Measurements from ENCODE around the gene PSMD13. TPM values are rescaled to one million over a fixed set of nuclear protein-coding genes. Genes with fewer than 3 reads are reported as not detected.
A peak's percentile ranks its signal among the peaks of the same experiment; 100 is the strongest.

Gene PSMD13
- total RNA-seq, 2 experiments from 2014 or later = 220 to 228 TPM

- ChIA-PET CTCF (interaction anchor here (1.2 to 2.2 kb wide), 6 partner anchors 10 to 73 kb away, joined by 3 to 16 read pairs (median 6); no protein-coding TSS in a partner anchor), POLR2A (interaction anchor here (0.7 to 6.2 kb wide), 15 partner anchors 8 to 216 kb away, joined by 3 to 67 read pairs (median 4); partner anchors contain the start of genes BET1L, IFITM5, NLRP6 and RIC8A)
- ATAC-seq = no peak
- peak overlapping the region; percentile 89 for H3K27ac Mint-ChIP-seq
- no peaks in the 10 kb centered on the region for H3K27me3 Mint-ChIP-seq
- H3K4me1 Mint-ChIP-seq (ENCODE audit: low read depth) = peaks cover 37% of the 10 kb centered on the region
- peak; percentile 13 for DNase-seq
- no peak for TF ChIP-seq CTCF (IDR thresholded peaks at IDR 0.05)
- H3K9me3 Mint-ChIP-seq = no peaks in the 10 kb centered on the region
- intact Hi-C loops (cut with micrococcal nuclease) = no loop called here
- peaks cover 47% of the 10 kb centered on the region for H3K36me3 Mint-ChIP-seq (ENCODE audit: low read depth)
- peak overlapping the region; percentile 85 for H3K4me3 Mint-ChIP-seq
These were observed 54.0 kb downstream of the PSMD13 start for GRCh38 chr11:290621-291231.

GRCh38 chr11:291281-292210, 54.8 kb downstream of the PSMD13 start:
- TF ChIP-seq CTCF (IDR thresholded peaks at IDR 0.05) = no peak
- H3K9me3 Mint-ChIP-seq = no peaks in the 10 kb centered on the region
- H3K27me3 Mint-ChIP-seq = no peaks in the 10 kb centered on the region
- peak overlapping the region; percentile 89 for H3K27ac Mint-ChIP-seq
- peak overlapping the region; percentile 85 for H3K4me3 Mint-ChIP-seq
- DNase-seq (peak; percentile 2), ATAC-seq (no peak)
- intact Hi-C loops (cut with micrococcal nuclease) = no loop called here
- H3K4me1 Mint-ChIP-seq (ENCODE audit: low read depth) = peaks cover 30% of the 10 kb centered on the region
- H3K36me3 Mint-ChIP-seq (ENCODE audit: low read depth) = peaks cover 47% of the 10 kb centered on the region
- ChIA-PET CTCF (interaction anchor here (1.4 to 2.2 kb wide), 4 partner anchors 11 to 73 kb away, joined by 5 to 16 read pairs (median 8); no protein-coding TSS in a partner anchor), POLR2A (interaction anchor here (0.9 to 6.2 kb wide), 7 partner anchors 9 to 82 kb away, joined by 3 to 67 read pairs (median 4); partner anchors contain the start of gene NLRP6)

DNA sequence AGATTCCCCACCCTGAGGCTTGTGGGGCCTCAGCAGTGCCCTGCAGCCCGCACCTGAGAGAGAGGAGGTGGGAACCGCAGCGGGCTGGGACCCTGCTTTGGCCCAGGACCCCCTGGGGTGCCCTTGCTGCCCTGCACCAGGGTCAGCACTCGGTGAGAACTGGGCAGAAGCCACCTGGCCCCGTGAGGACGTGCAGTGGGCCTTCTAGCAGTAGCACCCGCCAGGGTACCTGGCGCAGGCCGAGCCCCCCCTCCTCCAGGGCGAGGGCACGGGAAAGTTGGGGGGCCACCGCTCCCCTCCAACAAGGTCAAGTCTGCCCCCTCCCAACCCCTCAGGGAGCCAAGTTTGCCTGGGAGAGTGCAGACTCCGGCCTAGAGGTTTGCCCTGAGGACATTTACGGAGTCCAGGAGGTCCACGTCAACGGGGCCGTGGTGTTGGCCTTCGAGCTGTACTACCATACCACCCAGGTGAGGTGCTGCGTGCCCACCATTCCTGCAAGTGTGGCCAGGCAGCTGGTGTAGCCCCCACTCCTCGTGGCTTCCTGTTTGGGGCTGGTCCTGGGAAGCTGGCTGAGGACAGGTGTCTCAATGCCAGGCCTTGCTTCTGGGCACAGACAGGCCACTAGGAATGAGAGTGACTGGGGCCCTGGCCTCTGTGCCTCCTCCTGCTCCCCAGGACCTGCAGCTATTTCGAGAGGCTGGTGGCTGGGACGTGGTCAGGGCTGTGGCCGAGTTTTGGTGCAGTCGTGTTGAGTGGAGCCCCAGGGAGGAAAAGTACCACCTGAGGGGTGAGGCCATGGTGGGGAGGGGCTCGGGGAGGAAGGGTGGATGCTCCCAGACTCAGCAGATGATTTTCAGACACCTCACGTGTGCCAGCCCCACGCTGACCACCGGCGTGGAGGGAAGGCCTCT, 55.7 kb downstream of the PSMD13 start:
- ChIA-PET CTCF (interaction anchor here (1.0 kb wide), 1 partner anchor 42 kb away, joined by 4 read pairs; no protein-coding TSS in a partner anchor), POLR2A (interaction anchor here (0.8 to 6.2 kb wide), 6 partner anchors 8 to 55 kb away, joined by 3 to 67 read pairs (median 16); partner anchors contain the start of genes NLRP6 and PSMD13)
- Mint-ChIP-seq H3K27me3 (no peaks in the 10 kb centered on the region), H3K27ac (no peak overlapping the region), H3K4me1 (ENCODE audit: low read depth) (peaks cover 31% of the 10 kb centered on the region), H3K9me3 (no peaks in the 10 kb centered on the region), H3K36me3 (ENCODE audit: low read depth) (peaks cover 47% of the 10 kb centered on the region), H3K4me3 (peak overlapping the region; percentile 31)
- TF ChIP-seq CTCF (IDR thresholded peaks at IDR 0.05) = no peak
- ATAC-seq (no peak), DNase-seq (peak; percentile 4)
- intact Hi-C loops (cut with micrococcal nuclease) = no loop called here

DNA sequence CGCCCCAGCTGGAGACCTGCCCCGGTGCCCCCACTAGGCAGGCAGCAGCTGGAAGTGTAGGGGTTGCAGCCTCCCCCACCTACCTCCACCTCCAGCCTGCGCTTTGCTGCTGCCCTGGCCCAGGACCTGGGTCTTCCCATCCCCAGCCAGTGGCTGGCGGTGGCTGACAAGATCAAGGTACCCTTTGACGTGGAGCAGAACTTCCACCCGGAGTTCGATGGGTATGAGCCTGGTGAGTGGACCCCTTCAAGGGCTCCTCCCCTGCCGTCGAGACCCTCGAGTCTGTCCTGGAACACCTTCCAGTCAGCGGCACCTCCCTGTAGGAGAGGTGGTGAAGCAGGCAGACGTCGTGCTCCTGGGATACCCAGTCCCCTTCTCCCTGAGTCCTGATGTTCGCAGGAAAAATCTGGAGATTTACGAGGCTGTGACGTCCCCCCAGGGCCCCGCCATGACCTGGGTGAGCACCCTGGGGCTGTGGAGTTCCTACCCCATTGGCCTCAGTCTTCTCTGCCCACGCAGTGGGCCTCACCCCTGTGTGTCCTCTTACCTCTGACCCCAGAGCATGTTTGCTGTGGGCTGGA, 56.6 kb downstream of the PSMD13 start:
- Mint-ChIP-seq H3K9me3 (no peaks in the 10 kb centered on the region), H3K27ac (no peak overlapping the region), H3K4me3 (no peak overlapping the region), H3K27me3 (no peaks in the 10 kb centered on the region), H3K36me3 (ENCODE audit: low read depth) (peaks cover 39% of the 10 kb centered on the region), H3K4me1 (ENCODE audit: low read depth) (peaks cover 37% of the 10 kb centered on the region)
- intact Hi-C loops (cut with micrococcal nuclease) = no loop called here
- ChIA-PET POLR2A (interaction anchor here (0.8 to 5.3 kb wide), 5 partner anchors 8 to 56 kb away, joined by 3 to 33 read pairs (median 4); partner anchors contain the start of genes NLRP6 and PSMD13), CTCF (interaction anchor here (0.9 to 1.0 kb wide), 2 partner anchors 10 to 43 kb away, joined by 3 to 4 read pairs; no protein-coding TSS in a partner anchor)
- peak; percentile 4 for DNase-seq
- no peak for ATAC-seq
- no peak for TF ChIP-seq CTCF (IDR thresholded peaks at IDR 0.05)
